Stimulated activated CD4-positive, alpha-beta T cell treated with anti-CD3 and anti-CD28 coated beads, TNF-alpha, amount 100 ng/mL, for 1 hour (primary cell): ENCODE data around the gene MORF4L1.
"Not testable (repeated sequence)": the region's sequence is repeated elsewhere in the genome, so short reads cannot be mapped to it uniquely, and the experiment has no call there.

Source experiments
- DNase-seq, 3 donors: peaks; one replicate each; pipeline ENCODE4 v3.0.0-alpha.2; 2020; ENCODE audit warnings: low read depth in 3 of 3, low spot score in 1 of 3

The MORF4L1 gene

GRCh38 chr15:78925076-78925624 is 52.5 kb downstream of the MORF4L1 start:
- no peak for DNase-seq

GRCh38 chr15:78925956-78926743 is 53.5 kb downstream of the MORF4L1 start:
- DNase-seq = no peak

GRCh38 chr15:78927077-78927790 is 54.5 kb downstream of the MORF4L1 start:
- no peak for DNase-seq

GRCh38 chr15:78928176-78928575 is 55.5 kb downstream of the MORF4L1 start:
- DNase-seq = not testable (repeated sequence)

- no peak for DNase-seq
Measured at GRCh38 chr15:78928616-78929093, 56.0 kb downstream of the MORF4L1 start.

GRCh38 chr15:78929536-78930264 is 57.0 kb downstream of the MORF4L1 start:
- no peak for DNase-seq

GRCh38 chr15:78930577-78931388 is 58.1 kb downstream of the MORF4L1 start:
- no peak for DNase-seq

- DNase-seq = no peak
Measured at GRCh38 chr15:78931439-78932257, 59.0 kb downstream of the MORF4L1 start.

GRCh38 chr15:78932258-78932808 is 59.6 kb downstream of the MORF4L1 start:
- DNase-seq = no peak

- no peak for DNase-seq
Measured at GRCh38 chr15:78933187-78933822, 60.6 kb downstream of the MORF4L1 start.

GRCh38 chr15:78933823-78934654 is 61.3 kb downstream of the MORF4L1 start:
- DNase-seq = no peak

GRCh38 chr15:78934655-78935023 is 61.9 kb downstream of the MORF4L1 start:
- DNase-seq = no peak

GRCh38 chr15:78937132-78937739 is 64.5 kb downstream of the MORF4L1 start:
- no peak for DNase-seq

GRCh38 chr15:78938658-78939488 is 66.2 kb downstream of the MORF4L1 start:
- no peak for DNase-seq

GRCh38 chr15:78942741-78943140 is 70.1 kb downstream of the MORF4L1 start:
- no peak for DNase-seq

- DNase-seq = no peak
Measured at GRCh38 chr15:78943692-78944091, 71.0 kb downstream of the MORF4L1 start.

- no peak for DNase-seq
Measured at GRCh38 chr15:78944202-78944625, 71.5 kb downstream of the MORF4L1 start.
